Measurements from ENCODE around the gene FAM169A.

Gene FAM169A

GRCh38 chr5:74833537-74834266, 32.5 kb downstream of the FAM169A start:
- TF ChIP-seq, protein P1, sequence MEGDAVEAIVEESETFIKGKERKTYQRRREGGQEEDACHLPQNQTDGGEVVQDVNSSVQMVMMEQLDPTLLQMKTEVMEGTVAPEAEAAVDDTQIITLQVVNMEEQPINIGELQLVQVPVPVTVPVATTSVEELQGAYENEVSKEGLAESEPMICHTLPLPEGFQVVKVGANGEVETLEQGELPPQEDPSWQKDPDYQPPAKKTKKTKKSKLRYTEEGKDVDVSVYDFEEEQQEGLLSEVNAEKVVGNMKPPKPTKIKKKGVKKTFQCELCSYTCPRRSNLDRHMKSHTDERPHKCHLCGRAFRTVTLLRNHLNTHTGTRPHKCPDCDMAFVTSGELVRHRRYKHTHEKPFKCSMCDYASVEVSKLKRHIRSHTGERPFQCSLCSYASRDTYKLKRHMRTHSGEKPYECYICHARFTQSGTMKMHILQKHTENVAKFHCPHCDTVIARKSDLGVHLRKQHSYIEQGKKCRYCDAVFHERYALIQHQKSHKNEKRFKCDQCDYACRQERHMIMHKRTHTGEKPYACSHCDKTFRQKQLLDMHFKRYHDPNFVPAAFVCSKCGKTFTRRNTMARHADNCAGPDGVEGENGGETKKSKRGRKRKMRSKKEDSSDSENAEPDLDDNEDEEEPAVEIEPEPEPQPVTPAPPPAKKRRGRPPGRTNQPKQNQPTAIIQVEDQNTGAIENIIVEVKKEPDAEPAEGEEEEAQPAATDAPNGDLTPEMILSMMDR (IDR thresholded peaks at IDR 0.05; ENCODE audit: low read length, missing control alignments), result no peak

DNA sequence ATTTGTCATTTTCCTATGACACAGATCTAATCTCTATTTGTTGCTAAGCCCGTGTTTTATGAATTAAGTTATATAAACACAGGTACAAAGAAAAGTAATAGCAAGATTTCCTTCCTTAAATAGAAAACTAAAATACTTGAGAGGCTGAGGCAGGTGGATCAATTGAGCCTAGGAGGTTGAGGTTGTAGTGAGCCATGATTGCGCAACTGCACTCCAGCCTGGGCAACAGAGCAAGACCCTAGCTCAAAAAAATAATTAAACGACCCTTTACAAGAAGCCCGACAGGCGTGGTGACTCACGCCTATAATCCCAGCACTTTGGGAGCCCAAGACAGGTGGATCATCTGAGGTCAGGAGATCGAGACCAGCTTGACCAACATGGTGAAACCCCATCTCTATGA, 36.8 kb downstream of the FAM169A start:
- TF ChIP-seq, protein P1 (IDR thresholded peaks at IDR 0.05; ENCODE audit: low read length, missing control alignments), result no peak
- no peak overlapping the region for H3K4me3 ChIP-seq (replicated peaks; ENCODE audit: low read depth, low read length)
- no peak for DNase-seq (ENCODE audit: low read depth)

More at GRCh38 chr5:74833537-74834266, 32.5 kb downstream of the FAM169A start:
- DNase-seq (ENCODE audit: low read depth), result no peak
- no peak overlapping the region for H3K4me3 ChIP-seq (replicated peaks; ENCODE audit: low read depth, low read length)

- TF ChIP-seq, protein P1 (IDR thresholded peaks at IDR 0.05; ENCODE audit: low read length, missing control alignments), result no peak
- no peak overlapping the region for H3K4me3 ChIP-seq (replicated peaks; ENCODE audit: low read depth, low read length)
- DNase-seq (ENCODE audit: low read depth), result no peak
Measured at GRCh38 chr5:74822288-74822687, 43.9 kb downstream of the FAM169A start.

DNA sequence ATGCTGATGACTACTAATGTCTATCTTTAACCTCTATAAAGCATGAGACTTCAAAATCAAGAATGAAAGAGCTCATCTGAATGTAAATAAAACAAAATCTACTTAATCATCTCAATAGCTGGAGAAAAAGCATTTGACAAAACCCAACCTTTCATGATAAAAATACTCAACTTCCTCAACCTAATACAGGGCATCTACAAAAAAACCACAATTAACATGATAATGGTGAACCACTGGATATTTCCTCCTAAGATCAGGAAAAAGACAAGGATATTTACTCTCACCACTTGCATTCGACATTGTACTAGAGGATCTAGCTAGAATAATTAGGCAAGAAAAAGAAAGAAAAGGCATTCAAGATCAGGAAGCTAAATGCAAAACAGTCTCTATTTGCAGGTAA, 49.3 kb downstream of the FAM169A start:
- H3K4me3 ChIP-seq (replicated peaks; ENCODE audit: low read depth, low read length), result no peak overlapping the region
- no peak for DNase-seq (ENCODE audit: low read depth)
- TF ChIP-seq, protein P1 (IDR thresholded peaks at IDR 0.05; ENCODE audit: low read length, missing control alignments), result no peak

- DNase-seq (ENCODE audit: low read depth), result no peak
- TF ChIP-seq, protein P1 (IDR thresholded peaks at IDR 0.05; ENCODE audit: low read length, missing control alignments), result no peak
- H3K4me3 ChIP-seq (replicated peaks; ENCODE audit: low read depth, low read length), result no peak overlapping the region
Measured at GRCh38 chr5:74810915-74811314, 55.3 kb downstream of the FAM169A start.

- H3K4me3 ChIP-seq (replicated peaks; ENCODE audit: low read depth, low read length), result no peak overlapping the region
- TF ChIP-seq, protein P1 (IDR thresholded peaks at IDR 0.05; ENCODE audit: low read length, missing control alignments), result no peak
- DNase-seq (ENCODE audit: low read depth), result no peak
Measured at GRCh38 chr5:74801941-74802340, 64.2 kb downstream of the FAM169A start.

GRCh38 chr5:74801197-74801596, 65.0 kb downstream of the FAM169A start:
- H3K4me3 ChIP-seq (replicated peaks; ENCODE audit: low read depth, low read length), result no peak overlapping the region
- TF ChIP-seq, protein P1 (IDR thresholded peaks at IDR 0.05; ENCODE audit: low read length, missing control alignments), result no peak
- DNase-seq (ENCODE audit: low read depth), result no peak

Measured in fibroblast of pulmonary artery (primary cell).